ENCODE results near the gene RPS6KB2.
A peak's percentile ranks its signal among the peaks of the same experiment; 100 is the strongest.
"Not testable (repeated sequence)": the region's sequence is repeated elsewhere in the genome, so short reads cannot be mapped to it uniquely, and the experiment has no call there.

RPS6KB2 gene

DNA sequence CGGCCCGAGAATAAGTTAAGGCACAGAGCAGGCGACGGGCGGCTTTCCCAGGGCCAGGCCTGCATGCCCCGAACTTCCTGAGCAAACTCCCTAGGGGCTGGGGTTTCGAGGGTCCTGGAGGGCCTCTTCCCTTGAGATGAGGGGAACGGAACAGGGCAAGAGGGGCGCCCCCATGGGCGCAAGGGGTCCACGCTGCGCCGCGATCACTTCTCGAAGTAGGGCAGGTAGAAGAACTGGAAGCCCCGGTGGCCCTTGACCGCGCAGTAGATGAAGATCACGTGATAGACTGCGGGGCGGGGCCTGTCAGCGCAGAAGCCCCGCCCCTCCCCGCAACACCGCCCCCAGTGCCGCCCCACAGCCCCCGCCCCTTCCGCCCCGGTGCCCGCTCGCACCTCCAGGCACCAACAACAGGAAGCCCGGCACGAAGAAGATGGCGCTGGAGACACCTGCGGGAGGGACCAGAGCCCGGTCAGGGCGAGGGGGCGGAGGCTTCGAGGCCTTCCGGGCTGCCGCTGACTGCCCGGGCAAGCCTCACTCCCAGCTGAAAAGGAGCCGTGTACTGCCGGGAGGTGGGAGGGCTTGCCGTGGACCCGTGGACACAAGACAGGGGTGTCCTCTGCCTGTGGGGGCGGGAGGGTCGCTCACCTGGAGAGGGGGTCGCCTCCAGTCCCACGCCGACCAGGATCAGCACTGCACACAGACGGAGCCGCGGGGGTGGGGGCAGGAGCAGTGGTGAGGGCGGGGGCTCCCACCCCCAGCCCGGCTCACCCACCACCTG lies 36.3 kb downstream of the RPS6KB2 start:
- DNase-seq (ENCODE audit: low spot score in 2 of 2), result peak; percentile 81 to 88
- peak overlapping the region; percentile 95 for H3K27ac Mint-ChIP-seq
- ATAC-seq (ENCODE audit: low read depth), result peak; percentile 67
- H3K36me3 Mint-ChIP-seq, result peaks cover 5% of the 10 kb centered on the region
- H3K4me3 Mint-ChIP-seq, result peak overlapping the region; percentile 91
- H3K9me3 Mint-ChIP-seq, result no peaks in the 10 kb centered on the region
- H3K4me1 Mint-ChIP-seq, result peaks cover 32% of the 10 kb centered on the region
- H3K27me3 Mint-ChIP-seq, result no peaks in the 10 kb centered on the region

GRCh38 chr11:67465189-67465510 lies 36.9 kb downstream of the RPS6KB2 start:
- H3K4me3 Mint-ChIP-seq, result peak overlapping the region; percentile 91
- DNase-seq (ENCODE audit: low spot score in 2 of 2), result no peak
- ATAC-seq (ENCODE audit: low read depth), result no peak
- no peaks in the 10 kb centered on the region for H3K9me3 Mint-ChIP-seq
- H3K27me3 Mint-ChIP-seq, result no peaks in the 10 kb centered on the region
- H3K4me1 Mint-ChIP-seq, result peaks cover 27% of the 10 kb centered on the region
- H3K36me3 Mint-ChIP-seq, result peaks cover 5% of the 10 kb centered on the region
- H3K27ac Mint-ChIP-seq, result peak overlapping the region; percentile 95

- ATAC-seq (ENCODE audit: low read depth); H3K27me3 Mint-ChIP-seq; DNase-seq (ENCODE audit: low spot score in 2 of 2); H3K9me3 Mint-ChIP-seq; H3K36me3 Mint-ChIP-seq: not testable (repeated sequence)
- Mint-ChIP-seq H3K27ac (peak overlapping the region; percentile 95), H3K4me3 (peak overlapping the region; percentile 91), H3K4me1 (peaks cover 25% of the 10 kb centered on the region)
Measured at GRCh38 chr11:67465530-67465929, 37.2 kb downstream of the RPS6KB2 start.

DNA sequence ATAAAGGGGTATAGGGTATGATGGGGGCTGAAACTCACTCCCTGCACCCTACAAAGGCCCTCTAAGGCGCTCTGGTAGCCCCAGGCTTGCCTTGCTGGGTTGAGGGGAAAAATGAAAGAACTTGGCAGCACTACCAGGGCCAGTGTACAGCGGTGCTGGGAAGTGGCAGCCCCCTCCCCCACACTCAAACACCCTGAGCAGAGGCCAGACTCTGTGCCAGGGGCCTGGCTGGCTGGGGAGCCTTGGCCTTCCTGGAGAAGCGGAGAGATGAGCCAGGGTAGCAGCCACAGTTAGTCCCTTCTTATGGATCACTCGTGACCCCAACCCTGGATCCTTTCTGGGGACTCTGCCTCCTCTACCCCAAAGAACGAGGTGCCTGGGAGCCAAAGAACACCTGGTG lies 38.1 kb downstream of the RPS6KB2 start:
- no peak for DNase-seq (ENCODE audit: low spot score in 2 of 2)
- peak overlapping the region; percentile 90 for H3K4me3 Mint-ChIP-seq
- no peak for ATAC-seq (ENCODE audit: low read depth)
- H3K9me3 Mint-ChIP-seq, result no peaks in the 10 kb centered on the region
- H3K4me1 Mint-ChIP-seq, result peaks cover 23% of the 10 kb centered on the region
- peaks cover 5% of the 10 kb centered on the region for H3K36me3 Mint-ChIP-seq
- peak overlapping the region; percentile 35 for H3K27ac Mint-ChIP-seq
- no peaks in the 10 kb centered on the region for H3K27me3 Mint-ChIP-seq

GRCh38 chr11:67466962-67467771 lies 38.9 kb downstream of the RPS6KB2 start:
- H3K27me3 Mint-ChIP-seq, result no peaks in the 10 kb centered on the region
- peaks cover 5% of the 10 kb centered on the region for H3K36me3 Mint-ChIP-seq
- DNase-seq (ENCODE audit: low spot score in 2 of 2) (no peak), ATAC-seq (ENCODE audit: low read depth) (no peak)
- H3K27ac Mint-ChIP-seq, result peak overlapping the region; percentile 76
- H3K4me3 Mint-ChIP-seq, result peak overlapping the region; percentile 90
- peaks cover 30% of the 10 kb centered on the region for H3K4me1 Mint-ChIP-seq
- H3K9me3 Mint-ChIP-seq, result no peaks in the 10 kb centered on the region

DNA sequence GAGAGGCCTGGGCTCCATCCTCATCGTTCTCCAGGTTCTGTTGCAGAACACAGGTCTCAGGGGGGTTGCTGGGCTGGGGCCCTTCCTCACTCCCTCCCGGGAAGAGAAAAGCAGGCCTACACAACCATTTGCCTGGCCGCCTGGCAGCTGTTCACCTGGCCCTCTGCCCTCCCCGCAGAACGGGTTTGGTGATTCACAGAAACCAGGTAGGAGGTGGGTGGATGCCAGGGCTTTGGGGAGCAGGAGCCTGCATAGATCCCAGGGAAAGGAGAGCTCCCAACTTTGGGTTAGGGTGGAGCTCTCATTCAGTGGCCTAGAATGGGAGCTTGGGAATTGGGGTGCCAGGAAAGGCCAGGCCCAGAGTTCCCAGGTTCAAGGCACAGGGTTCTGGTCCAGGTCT lies 39.8 kb downstream of the RPS6KB2 start:
- Mint-ChIP-seq H3K27me3 (no peaks in the 10 kb centered on the region), H3K4me1 (peaks cover 27% of the 10 kb centered on the region)

DNA sequence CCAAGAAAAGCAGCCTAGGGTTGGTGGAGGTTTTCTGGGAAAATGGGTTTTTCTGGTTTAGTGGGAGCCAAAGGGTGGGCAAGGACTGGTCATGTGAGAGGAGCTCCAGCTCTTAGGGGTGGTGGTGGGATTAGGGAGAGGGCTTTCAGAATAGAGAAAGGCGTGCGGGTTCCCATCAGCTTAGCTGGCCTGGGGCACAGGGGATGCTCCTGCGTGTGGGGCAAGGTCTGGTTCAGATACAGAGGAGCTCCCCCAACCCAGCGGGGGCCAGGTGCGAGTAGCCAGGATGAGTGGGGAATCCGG lies 40.1 kb downstream of the RPS6KB2 start:
- ATAC-seq (ENCODE audit: low read depth) (no peak), DNase-seq (ENCODE audit: low spot score in 2 of 2) (no peak)
- H3K36me3 Mint-ChIP-seq, result peaks cover 5% of the 10 kb centered on the region
- no peaks in the 10 kb centered on the region for H3K9me3 Mint-ChIP-seq
- H3K4me1 Mint-ChIP-seq, result peaks cover 27% of the 10 kb centered on the region
- peak overlapping the region; percentile 90 for H3K4me3 Mint-ChIP-seq
- peak overlapping the region; percentile 79 for H3K27ac Mint-ChIP-seq
- H3K27me3 Mint-ChIP-seq, result no peaks in the 10 kb centered on the region

More for the DNA sequence above, 39.8 kb downstream of the RPS6KB2 start:
- ATAC-seq (ENCODE audit: low read depth), result no peak
- Mint-ChIP-seq H3K36me3 (peaks cover 5% of the 10 kb centered on the region), H3K4me3 (peak overlapping the region; percentile 90), H3K27ac (peak overlapping the region; percentile 79), H3K9me3 (no peaks in the 10 kb centered on the region)
- DNase-seq (ENCODE audit: low spot score in 2 of 2), result no peak

DNA sequence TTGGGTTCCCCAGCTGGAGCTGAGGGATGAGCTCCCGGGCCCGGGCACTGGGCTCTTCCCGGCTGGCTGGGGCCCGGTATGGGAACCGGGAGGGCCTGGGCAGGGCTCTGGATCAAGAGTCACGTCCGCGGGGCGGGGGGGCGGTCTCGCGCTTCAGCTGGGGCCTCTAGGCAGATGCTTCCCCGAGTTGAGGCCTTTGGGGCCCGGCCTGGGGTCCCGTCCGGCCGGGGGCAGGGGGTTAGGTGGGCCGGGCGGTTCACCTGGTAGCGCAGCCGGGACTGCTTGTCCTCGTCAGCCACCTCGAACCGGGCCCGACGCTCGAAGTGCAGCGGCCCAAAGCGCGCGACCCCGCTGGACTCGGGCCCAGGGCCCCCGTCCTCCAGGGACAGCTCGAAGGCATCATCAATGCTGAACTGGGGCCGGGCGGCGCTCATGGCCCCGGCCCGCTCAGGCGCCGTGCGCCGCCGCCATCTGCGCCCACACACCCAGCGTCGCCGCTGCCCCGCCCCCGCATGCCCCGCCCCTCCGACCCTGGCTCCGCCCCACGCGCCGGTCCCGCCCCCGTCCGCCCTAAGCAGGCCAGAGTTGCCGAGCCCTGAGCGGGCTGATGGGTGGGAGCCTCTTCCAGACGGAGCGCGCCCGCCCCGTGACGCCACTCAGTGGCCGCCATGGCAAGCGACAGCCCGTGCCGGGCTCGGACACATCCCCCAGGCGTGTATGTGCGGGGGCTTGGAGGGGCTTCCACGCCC lies 40.6 kb downstream of the RPS6KB2 start, which contains the start of gene TMEM134:
Gene TMEM134 (minus strand): TSS at position 493 of the 749 bp plus-strand sequence. CDS start 59 bp downstream, at position 434.
- H3K36me3 Mint-ChIP-seq, result peaks cover 5% of the 10 kb centered on the region
- H3K27ac Mint-ChIP-seq, result peak within 1 kb of the TSS; percentile 79
- H3K4me1 Mint-ChIP-seq, result peaks cover 27% of the 10 kb centered on the region
- peak within 1 kb of the TSS; percentile 90 for H3K4me3 Mint-ChIP-seq
- no peaks in the 10 kb centered on the region for H3K9me3 Mint-ChIP-seq
- peak; percentile 79 to 86 for DNase-seq (ENCODE audit: low spot score in 2 of 2)
- H3K27me3 Mint-ChIP-seq, result no peaks in the 10 kb centered on the region
- peak; percentile 76 for ATAC-seq (ENCODE audit: low read depth)

GRCh38 chr11:67469508-67469811 lies 41.2 kb downstream of the RPS6KB2 start:
- Mint-ChIP-seq H3K27me3 (no peaks in the 10 kb centered on the region), H3K9me3 (no peaks in the 10 kb centered on the region), H3K4me3 (peak overlapping the region; percentile 90), H3K27ac (peak overlapping the region; percentile 70), H3K36me3 (peaks cover 5% of the 10 kb centered on the region), H3K4me1 (peaks cover 27% of the 10 kb centered on the region)
- ATAC-seq (ENCODE audit: low read depth), result no peak
- DNase-seq (ENCODE audit: low spot score in 2 of 2), result no peak

- no peak for DNase-seq (ENCODE audit: low spot score in 2 of 2)
- H3K4me3 Mint-ChIP-seq, result no peak overlapping the region
- H3K4me1 Mint-ChIP-seq, result peaks cover 21% of the 10 kb centered on the region
- ATAC-seq (ENCODE audit: low read depth), result no peak
- H3K27ac Mint-ChIP-seq, result no peak overlapping the region
- H3K27me3 Mint-ChIP-seq, result no peaks in the 10 kb centered on the region
- no peaks in the 10 kb centered on the region for H3K9me3 Mint-ChIP-seq
- H3K36me3 Mint-ChIP-seq, result peaks cover 2% of the 10 kb centered on the region
Measured at GRCh38 chr11:67470337-67471002, 42.2 kb downstream of the RPS6KB2 start.

GRCh38 chr11:67472882-67473281 lies 44.6 kb downstream of the RPS6KB2 start:
- peaks cover 12% of the 10 kb centered on the region for H3K4me1 Mint-ChIP-seq
- no peak overlapping the region for H3K27ac Mint-ChIP-seq
- no peaks in the 10 kb centered on the region for H3K27me3 Mint-ChIP-seq
- H3K4me3 Mint-ChIP-seq, result no peak overlapping the region
- no peaks in the 10 kb centered on the region for H3K36me3 Mint-ChIP-seq
- H3K9me3 Mint-ChIP-seq, result no peaks in the 10 kb centered on the region
- DNase-seq (ENCODE audit: low spot score in 2 of 2) (no peak), ATAC-seq (ENCODE audit: low read depth) (no peak)

DNA sequence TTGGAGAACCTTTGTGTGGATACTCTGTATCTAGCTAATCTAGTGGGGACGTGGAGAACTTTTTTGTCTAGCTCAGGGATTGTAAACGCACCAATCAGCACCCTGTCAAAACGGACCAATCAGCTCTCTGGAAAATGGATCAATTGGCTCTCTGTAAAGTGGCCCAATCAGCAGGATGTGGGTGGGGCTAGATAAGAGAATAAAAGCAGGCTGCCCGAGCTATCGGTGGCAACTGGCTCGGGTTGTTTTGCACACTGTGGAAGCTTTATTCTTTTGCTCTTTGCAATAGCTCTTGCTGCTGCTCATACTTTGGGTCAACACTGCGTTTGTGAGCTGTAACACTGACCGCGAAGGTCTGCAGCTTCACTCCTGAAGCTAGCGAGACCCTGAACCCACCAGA lies 48.4 kb downstream of the RPS6KB2 start:
- not testable (repeated sequence) for H3K36me3 Mint-ChIP-seq; H3K27me3 Mint-ChIP-seq; H3K27ac Mint-ChIP-seq; H3K4me1 Mint-ChIP-seq; DNase-seq (ENCODE audit: low spot score in 2 of 2); H3K9me3 Mint-ChIP-seq; H3K4me3 Mint-ChIP-seq; ATAC-seq (ENCODE audit: low read depth)

GRCh38 chr11:67477344-67478050 lies 49.2 kb downstream of the RPS6KB2 start:
- H3K27me3 Mint-ChIP-seq; H3K4me3 Mint-ChIP-seq; H3K27ac Mint-ChIP-seq; H3K4me1 Mint-ChIP-seq; H3K9me3 Mint-ChIP-seq; DNase-seq (ENCODE audit: low spot score in 2 of 2); H3K36me3 Mint-ChIP-seq; ATAC-seq (ENCODE audit: low read depth): not testable (repeated sequence)

Data from memory B cell (primary cell).